Measurements from ENCODE around the gene QARS1. TPM values are rescaled to one million over a fixed set of nuclear protein-coding genes. Genes with fewer than 3 reads are reported as not detected.

Gene QARS1
- total and polyA plus RNA-seq, 10 of the 15 experiments (the other 5 are each of a cell fraction or from before 2014, with no cell fraction given) = 168 to 476 (median 318) TPM

- Histone ChIP-seq H3K4me2 (ENCODE audit: control insufficient read depth, insufficient read depth) (peak overlapping the region; percentile 99), H3K4me1 (ENCODE audit: control insufficient read depth, insufficient read depth, low read length) (peaks cover 10% of the 10 kb centered on the region), H3K27me3 (replicated peaks in 1 of 2; ENCODE audit: control insufficient read depth in 2 of 2, insufficient read depth in 2 of 2, low read length in 1 of 2) (no peaks in the 10 kb centered on the region), H3K27ac (ENCODE audit: control insufficient read depth, insufficient read depth) (no peak overlapping the region), H3K9ac (ENCODE audit: control insufficient read depth, insufficient read depth, low read length) (peak overlapping the region; percentile 85; the same call in 1 of the 2 replicates), H3K9me3 (replicated peaks; ENCODE audit: control insufficient read depth, insufficient read depth, low read length) (no peaks in the 10 kb centered on the region), H3K36me3 (ENCODE audit: control insufficient read depth in 2 of 2, insufficient read depth in 2 of 2, low read length in 1 of 2) (peaks cover 20 to 27% of the 10 kb centered on the region in 2 experiments), H3K4me3 (peak overlapping the region; percentile 100), H3K79me2 (ENCODE audit: control insufficient read depth, insufficient read depth, low read length) (peaks cover 15% of the 10 kb centered on the region), H4K20me1 (ENCODE audit: control insufficient read depth, insufficient read depth) (no peaks in the 10 kb centered on the region), H2AFZ (ENCODE audit: control insufficient read depth, low read depth, low read length) (no peak overlapping the region)
- ChIA-PET RAD21 (ENCODE audit: unreplicated experiment) (no interaction called here), POLR2A (no interaction called here), SMC1A (ENCODE audit: uncharacterized antibody, unreplicated experiment) (interaction anchor here (0.6 kb wide), 1 partner anchor 348 kb away, joined by 3 read pairs; no protein-coding TSS in a partner anchor), CTCF (no interaction called here)
- intact Hi-C loops (cut with micrococcal nuclease; ENCODE audit: unreplicated experiment) (no loop called here), in situ Hi-C loops (cut with MboI) (no loop called here)
- ATAC-seq = no peak
- FAIRE-seq = no peak
- DNase-seq (ENCODE audit: low read depth, low spot score) = no peak
- BruUV-seq (replicated peaks) = no TSS peak
- WGBS (ENCODE audit: insufficient coverage, insufficient replicate concordance, low lambda C conversion rate, missing lambda C conversion rate) = 93% methylated on average over 10 of the region's 10 CpGs
- TF ChIP-seq CEBPB (IDR thresholded peaks at IDR 0.05; ENCODE audit: borderline replicate concordance in 1 of 2, low read depth in 2 of 2, low read length in 2 of 2) (no peak), IRF4 (IDR thresholded peaks at IDR 0.05; ENCODE audit: low read depth, low read length) (no peak), ZSCAN29 (IDR thresholded peaks at IDR 0.05) (no peak), ZBTB11 (CRISPR knock-in tag; IDR thresholded peaks at IDR 0.05) (no peak), SPI1 (IDR thresholded peaks at IDR 0.05; ENCODE audit: borderline replicate concordance, insufficient read depth, low read depth, low read length) (no peak), SMAD5 (IDR thresholded peaks at IDR 0.05; ENCODE audit: low read depth) (no peak), BCLAF1 (IDR thresholded peaks at IDR 0.05) (no peak), CREM (IDR thresholded peaks at IDR 0.05; ENCODE audit: low read depth) (no peak), E2F8 (IDR thresholded peaks at IDR 0.05; ENCODE audit: low read depth, partially characterized antibody) (no peak), MTA3 (IDR thresholded peaks at IDR 0.05; ENCODE audit: borderline replicate concordance, low read length) (no peak), JUNB (IDR thresholded peaks at IDR 0.05) (no peak), SUZ12 (IDR thresholded peaks at IDR 0.05; ENCODE audit: unreplicated experiment) (no peak), KAT2A (conservative IDR thresholded peaks at IDR 0.05; ENCODE audit: control insufficient read depth, low read depth, low read length) (no peak), MTA2 (IDR thresholded peaks at IDR 0.05; ENCODE audit: low read depth) (no peak), HDAC6 (IDR thresholded peaks at IDR 0.05; ENCODE audit: unreplicated experiment) (no peak), FOXM1 (IDR thresholded peaks at IDR 0.05; ENCODE audit: low read depth, low read length) (no peak)
Measured at GRCh38 chr3:49119036-49119435, 14.5 kb upstream of the QARS1 start.
